Endothelial cell of umbilical vein (primary cell): Measurements from ENCODE around the gene RTN4R. TPM values are rescaled to one million over a fixed set of nuclear protein-coding genes. Genes with fewer than 3 reads are reported as not detected.
"Not testable (repeated sequence)": the region's sequence is repeated elsewhere in the genome, so short reads cannot be mapped to it uniquely, and the experiment has no call there.

Experiments
- BruUV-seq: library from RNA; stranded (reverse); fragments of 400-500 nt; replicated peaks from 2 replicates; lab custom pipeline; 2021; lab: Mats Ljungman, UMichigan
- CTCF ChIA-PET: fragments of 300-600, 350-600 bp; sonication (Branson Sonifier 250); formaldehyde crosslinking; loops from one replicate; lab custom pipeline; 2021; ENCODE audit warnings: antibody characterized with exemption, inconsistent platforms; lab: Charles Lee
- POLR2A ChIA-PET: fragments of 300-600, 350-600 bp; sonication (Branson Sonifier 250); formaldehyde crosslinking; loops from one replicate; lab custom pipeline; 2021; ENCODE audit warnings: antibody characterized with exemption, inconsistent platforms; lab: Charles Lee
- DNase-seq: peaks from one replicate; pipeline ENCODE4 v3.0.0-alpha.2; 2011; ENCODE audit warnings: low read depth, low spot score
- FAIRE-seq: peaks from 2 replicates; lab custom pipeline; 2011; peaks lifted over from hg19 to GRCh38; lab: Jason Lieb, UNC
- H2AFZ ChIP-seq: 2 replicates; pipeline ENCODE4 v1.6.0; 2012; ENCODE audit warnings: low read depth, low read length, control low read depth, inconsistent platforms
- H3K27ac ChIP-seq: 2 replicates; pipeline ENCODE4 v1.5.1; 2011; ENCODE audit warnings: low read depth, mild to moderate bottlenecking, control low read depth, low read length, moderate library complexity; ENCODE audit not compliant: insufficient read depth
- H3K27me3 ChIP-seq, 2 experiments: 2 replicates each; pipeline versions ENCODE4 v1.6.0 to v1.6.1; 2011; ENCODE audit warnings: low read length in 2 of 2, mixed read lengths in 1 of 2; ENCODE audit not compliant: control insufficient read depth in 2 of 2, insufficient read depth in 2 of 2
- H3K36me3 ChIP-seq, 2 experiments: 2 replicates in 1 of 2; 3 replicates in 1 of 2; pipeline ENCODE4 v1.5.1; 2011; ENCODE audit warnings: low read length in 2 of 2, mild to moderate bottlenecking in 1 of 2, moderate library complexity in 1 of 2; ENCODE audit not compliant: control insufficient read depth in 2 of 2, insufficient read depth in 2 of 2; ENCODE audit errors: extremely low read depth in 1 of 2
- H3K4me1 ChIP-seq: 3 replicates; pipeline ENCODE4 v1.5.1; 2011; ENCODE audit warnings: mild to moderate bottlenecking, low read length; ENCODE audit not compliant: control insufficient read depth, insufficient read depth; ENCODE audit errors: extremely low read depth
- H3K4me2 ChIP-seq: 2 replicates; pipeline ENCODE4 v1.6.1; 2011; ENCODE audit warnings: low read length, control low read depth, mixed read lengths; ENCODE audit not compliant: insufficient read depth
- H3K4me3 ChIP-seq, 3 experiments: fragments of 200-600 bp in 1 of 3; sonication (generic), shearing (Covaris generic) in 1 of 3; replicated peaks in 1 of 3; 2 replicates each; pipeline ENCODE4 v1.5.1; 2011 to 2016; ENCODE audit warnings: control low read depth in 3 of 3, low read length in 3 of 3, mild to moderate bottlenecking in 2 of 3, inconsistent platforms in 1 of 3, low read depth in 1 of 3, moderate library complexity in 1 of 3; ENCODE audit not compliant: insufficient read depth in 1 of 3
- H3K79me2 ChIP-seq: 2 replicates; pipeline ENCODE4 v1.6.0; 2012; ENCODE audit warnings: low read length, inconsistent platforms; ENCODE audit not compliant: control insufficient read depth, insufficient read depth
- H3K9ac ChIP-seq: replicated peaks from 2 replicates; pipeline ENCODE3; 2011; ENCODE audit warnings: low read length, control low read depth; ENCODE audit not compliant: insufficient read depth; ENCODE audit errors: extremely low read depth
- H3K9me1 ChIP-seq: replicated peaks from 3 replicates; pipeline ENCODE4 v1.6.0; 2011; ENCODE audit warnings: mild to moderate bottlenecking, low read length; ENCODE audit not compliant: control insufficient read depth, insufficient read depth; ENCODE audit errors: extremely low read depth
- H3K9me3 ChIP-seq: replicated peaks from 2 replicates; pipeline ENCODE4 v1.5.1; 2012; ENCODE audit warnings: low read length, inconsistent platforms; ENCODE audit not compliant: control insufficient read depth, insufficient read depth
- H4K20me1 ChIP-seq: replicated peaks from 2 replicates; pipeline ENCODE3; 2011; ENCODE audit warnings: mild to moderate bottlenecking, low read length; ENCODE audit not compliant: control insufficient read depth, insufficient read depth; ENCODE audit errors: extremely low read depth
- POLR2AphosphoS5 ChIP-seq: IDR thresholded peaks from 2 replicates; pipeline ENCODE4 v1.6.1; 2012; ENCODE audit warnings: low read depth, mild to moderate bottlenecking, control low read depth, low read length, moderate library complexity; ENCODE audit not compliant: insufficient read depth
- dilution Hi-C: fragments of 300-500 bp; cut with MboI; formaldehyde crosslinking; loops from one replicate; pipeline ENCODE4 v1.15.0; 2019; ENCODE audit warnings: low sequenced_read_pairs; ENCODE audit not compliant: extremely low pct_ligation_motif_present
- intact Hi-C: fragments of 100-400 bp; cut with micrococcal nuclease; formaldehyde crosslinking; loops from one replicate; pipeline ENCODE4 v1.10.0; 2022
- polyA plus RNA-seq, 4 experiments: library from polyadenylated mRNA; depleted of rRNA in 3 of 4; stranded (reverse) in 3 of 4; unstranded in 1 of 4; fragments of >200 nt; gene quantifications; 2 replicates each; pipeline versions ENCODE4 v1.2.1 to v1.2.3, GENCODE V29; 2011 to 2012; ENCODE audit warnings: missing spikeins in 1 of 4
- total RNA-seq: library from RNA; stranded (reverse); gene quantifications from 2 replicates; pipeline ENCODE4 v1.2.3, GENCODE V29; 2021
- TF ChIP-seq, protein P1 (sequence below), 2 donors: IDR thresholded peaks; 1 replicate in 1 of 2; 2 replicates in 1 of 2; pipeline ENCODE4 v1.5.1; 2011; ENCODE audit warnings: low read length in 2 of 2, mild to moderate bottlenecking in 2 of 2, moderate library complexity in 2 of 2, control low read depth in 1 of 2, inconsistent platforms in 1 of 2, low read depth in 1 of 2; ENCODE audit not compliant: insufficient read depth in 1 of 2; ENCODE audit errors: extremely low read depth in 1 of 2
- TF ChIP-seq, protein P2 (sequence below): IDR thresholded peaks from 2 replicates; pipeline ENCODE4 v1.6.1; 2011; ENCODE audit not compliant: insufficient read depth, insufficient read length

Gene RTN4R
- total and polyA plus RNA-seq, 2 donors (not counting 3 experiments of a cell fraction or from before 2014, with no cell fraction given) = 1.2 to 2.2 TPM

GRCh38 chr22:20317402-20318042, 49.4 kb upstream of the RTN4R start:
- BruUV-seq, H3K27me3 ChIP-seq, H2AFZ ChIP-seq, H3K4me3 ChIP-seq, intact Hi-C loops, H3K36me3 ChIP-seq, H3K9me3 ChIP-seq, H3K9me1 ChIP-seq, H3K79me2 ChIP-seq, DNase-seq, H3K27ac ChIP-seq, H4K20me1 ChIP-seq, H3K9ac ChIP-seq, FAIRE-seq, H3K4me2 ChIP-seq, dilution Hi-C loops, POLR2A ChIA-PET: not testable (repeated sequence)
- TF ChIP-seq, protein P1, sequence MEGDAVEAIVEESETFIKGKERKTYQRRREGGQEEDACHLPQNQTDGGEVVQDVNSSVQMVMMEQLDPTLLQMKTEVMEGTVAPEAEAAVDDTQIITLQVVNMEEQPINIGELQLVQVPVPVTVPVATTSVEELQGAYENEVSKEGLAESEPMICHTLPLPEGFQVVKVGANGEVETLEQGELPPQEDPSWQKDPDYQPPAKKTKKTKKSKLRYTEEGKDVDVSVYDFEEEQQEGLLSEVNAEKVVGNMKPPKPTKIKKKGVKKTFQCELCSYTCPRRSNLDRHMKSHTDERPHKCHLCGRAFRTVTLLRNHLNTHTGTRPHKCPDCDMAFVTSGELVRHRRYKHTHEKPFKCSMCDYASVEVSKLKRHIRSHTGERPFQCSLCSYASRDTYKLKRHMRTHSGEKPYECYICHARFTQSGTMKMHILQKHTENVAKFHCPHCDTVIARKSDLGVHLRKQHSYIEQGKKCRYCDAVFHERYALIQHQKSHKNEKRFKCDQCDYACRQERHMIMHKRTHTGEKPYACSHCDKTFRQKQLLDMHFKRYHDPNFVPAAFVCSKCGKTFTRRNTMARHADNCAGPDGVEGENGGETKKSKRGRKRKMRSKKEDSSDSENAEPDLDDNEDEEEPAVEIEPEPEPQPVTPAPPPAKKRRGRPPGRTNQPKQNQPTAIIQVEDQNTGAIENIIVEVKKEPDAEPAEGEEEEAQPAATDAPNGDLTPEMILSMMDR (IDR thresholded peaks at IDR 0.05; ENCODE audit: extremely low read depth in 1 of 2, insufficient read depth in 1 of 2, low read depth in 1 of 2, low read length in 2 of 2) = peak; percentile 50 to 61
- peaks cover 10% of the 10 kb centered on the region for H3K4me1 ChIP-seq
- CTCF ChIA-PET = interaction anchor here (1.0 to 1.4 kb wide), 6 partner anchors 11 to 160 kb away, joined by 3 to 6 read pairs (median 4); no protein-coding TSS in a partner anchor

- Histone ChIP-seq H3K9me1 (no peaks in the 10 kb centered on the region), H4K20me1 (no peaks in the 10 kb centered on the region), H3K79me2 (peaks cover 9% of the 10 kb centered on the region), H3K36me3 (no peaks in the 10 kb centered on the region), H3K4me2 (no peak overlapping the region), H3K4me1 (peaks cover 10% of the 10 kb centered on the region), H2AFZ (no peak overlapping the region), H3K9me3 (no peaks in the 10 kb centered on the region), H3K27me3 (no peaks in the 10 kb centered on the region), H3K4me3 (no peak overlapping the region), H3K9ac (no peak overlapping the region), H3K27ac (no peak overlapping the region)
- dilution Hi-C loops (no loop called here), intact Hi-C loops (no loop called here)
- CTCF ChIA-PET = interaction anchor here (1.0 to 1.4 kb wide), 6 partner anchors 11 to 160 kb away, joined by 3 to 6 read pairs (median 4); no protein-coding TSS in a partner anchor
- FAIRE-seq (no peak), DNase-seq (no peak)
- TF ChIP-seq, protein P2, sequence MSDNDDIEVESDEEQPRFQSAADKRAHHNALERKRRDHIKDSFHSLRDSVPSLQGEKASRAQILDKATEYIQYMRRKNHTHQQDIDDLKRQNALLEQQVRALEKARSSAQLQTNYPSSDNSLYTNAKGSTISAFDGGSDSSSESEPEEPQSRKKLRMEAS = no peak
- TF ChIP-seq POLR2AphosphoS5 = no peak
- POLR2A ChIA-PET = no interaction called here
- BruUV-seq = no TSS peak
Measured at GRCh38 chr22:20316844-20317401, 48.8 kb upstream of the RTN4R start.
